Psoas muscle (tissue), 8 donors: ENCODE data around the gene P4HB. TPM values are rescaled to one million over a fixed set of nuclear protein-coding genes. Genes with fewer than 3 reads are reported as not detected.

Experiments used
- ATAC-seq, 4 donors: fragments of 200-7000 bp; cut with Tn5 transposase; one replicate each; pipeline ENCODE4 v1.9.1; 2020; ENCODE audit warnings: moderate library complexity in 3 of 4, mild to moderate bottlenecking in 2 of 4
- DNase-seq, 2 donors: peaks; one replicate each; pipeline ENCODE4 v3.0.0-alpha.2; 2020
- H3K27ac ChIP-seq: fragments of 200-600 bp; one replicate; pipeline ENCODE4 v1.8.0; 2022
- H3K27me3 ChIP-seq, 3 donors: fragments of 200-600 bp in 1 of 3; one replicate each; pipeline versions ENCODE4 v1.6.1 to v1.8.0; 2013 to 2022; ENCODE audit warnings: low read length in 2 of 3, mild to moderate bottlenecking in 2 of 3, moderate library complexity in 1 of 3; ENCODE audit not compliant: insufficient read depth in 3 of 3
- H3K36me3 ChIP-seq, 2 donors: fragments of 200-600 bp in 1 of 2; one replicate each; pipeline versions ENCODE4 v1.6.1 to v1.8.0; 2013 to 2022; ENCODE audit warnings: low read depth in 1 of 2, mild to moderate bottlenecking in 1 of 2, moderate library complexity in 1 of 2; ENCODE audit not compliant: insufficient read depth in 1 of 2
- H3K4me1 ChIP-seq: fragments of 200-600 bp; one replicate; pipeline ENCODE4 v1.8.0; 2022
- H3K4me3 ChIP-seq: fragments of 200-600 bp; one replicate; pipeline ENCODE4 v1.8.0; 2022; ENCODE audit warnings: mild to moderate bottlenecking
- H3K9me3 ChIP-seq: fragments of 200-600 bp; one replicate; pipeline ENCODE4 v1.8.0; 2022
- WGBS, 3 donors: extraction: QIAGEN DNeasy Blood & Tissue Kit; methylation state at CpG; one replicate each; pipeline versions ENCODE4 v1.1.6 to v1.1.7; 2013; 5-methylcytosine and 5-hydroxymethylcytosine counted together
- intact Hi-C, 2 donors: fragments of 100-400 bp; cut with DNase I; formaldehyde crosslinking; loops; one replicate each; pipeline versions ENCODE4 v1.11.0 to v1.14.2; 2022
- polyA plus RNA-seq, 3 donors: library from polyadenylated mRNA; stranded (reverse); fragments of 200-250 nt; gene quantifications; one replicate each; pipeline ENCODE4 v1.2.3, GENCODE V29; 2013
- total RNA-seq, 4 donors: library from RNA; stranded (reverse); fragmentation: NEBNext Ultra II Directional in 2 of 4; extraction: Animal tissue kit (Norgen Biotek cat#: 25700) in 2 of 4; gene quantifications; one replicate each; pipeline versions ENCODE4 v1.2.1 to v1.2.4, GENCODE V29; 2021 to 2023
- TF ChIP-seq, protein P1 (sequence below): fragments of 200-600 bp; IDR thresholded peaks from one replicate; pipeline ENCODE4 v1.8.0; 2022; ENCODE audit warnings: antibody characterized with exemption
- donor health status: healthy with polysubstance abuse.
- donor health status: DM: no; HTN: no; CAD: no; lungs with moderate emphysema.
- donor health status: Bipolar disorder and iron deficiency.
- donor health status: healthy.
- donor health status: DM: yes; HTN: yes; CAD: no.
- donor health status: DM: no; HTN: no; CAD: no.
- donor health status: DM: no; HTN: no; CAD: no.
- donor health status: DM: yes; HTN: yes; CAD: no.

Gene P4HB
- total and polyA plus RNA-seq, 7 donors = 236 to 384 (median 267) TPM

DNA sequence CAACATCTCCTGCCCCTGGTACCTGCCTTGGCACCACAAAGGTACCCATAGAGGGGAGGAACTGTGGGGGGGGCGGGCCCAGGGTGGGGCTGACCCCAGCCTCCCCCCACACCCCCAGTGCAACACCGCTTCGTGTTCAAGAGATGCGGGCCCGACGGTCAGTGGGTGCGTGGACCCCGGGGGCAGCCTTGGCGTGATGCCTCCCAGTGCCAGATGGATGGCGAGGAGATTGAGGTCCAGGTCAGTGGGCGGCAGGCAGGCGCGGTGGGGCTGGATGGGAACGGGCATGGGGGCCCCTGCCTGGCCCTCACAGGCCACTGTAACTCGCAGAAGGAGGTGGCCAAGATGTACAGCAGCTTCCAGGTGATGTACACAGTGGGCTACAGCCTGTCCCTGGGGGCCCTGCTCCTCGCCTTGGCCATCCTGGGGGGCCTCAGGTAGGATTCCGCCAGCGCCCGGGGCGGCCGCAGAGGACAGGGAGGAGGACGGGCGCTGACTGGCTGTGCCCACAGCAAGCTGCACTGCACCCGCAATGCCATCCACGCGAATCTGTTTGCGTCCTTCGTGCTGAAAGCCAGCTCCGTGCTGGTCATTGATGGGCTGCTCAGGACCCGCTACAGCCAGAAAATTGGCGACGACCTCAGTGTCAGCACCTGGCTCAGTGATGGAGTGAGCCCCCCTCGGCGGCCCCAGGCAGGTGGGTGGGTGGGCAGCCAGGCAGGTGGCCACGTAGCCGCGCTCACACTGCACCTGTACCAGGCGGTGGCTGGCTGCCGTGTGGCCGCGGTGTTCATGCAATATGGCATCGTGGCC is 49.2 kb downstream of the P4HB start:
- no peaks in the 10 kb centered on the region for H3K36me3 ChIP-seq
- TF ChIP-seq, protein P1, sequence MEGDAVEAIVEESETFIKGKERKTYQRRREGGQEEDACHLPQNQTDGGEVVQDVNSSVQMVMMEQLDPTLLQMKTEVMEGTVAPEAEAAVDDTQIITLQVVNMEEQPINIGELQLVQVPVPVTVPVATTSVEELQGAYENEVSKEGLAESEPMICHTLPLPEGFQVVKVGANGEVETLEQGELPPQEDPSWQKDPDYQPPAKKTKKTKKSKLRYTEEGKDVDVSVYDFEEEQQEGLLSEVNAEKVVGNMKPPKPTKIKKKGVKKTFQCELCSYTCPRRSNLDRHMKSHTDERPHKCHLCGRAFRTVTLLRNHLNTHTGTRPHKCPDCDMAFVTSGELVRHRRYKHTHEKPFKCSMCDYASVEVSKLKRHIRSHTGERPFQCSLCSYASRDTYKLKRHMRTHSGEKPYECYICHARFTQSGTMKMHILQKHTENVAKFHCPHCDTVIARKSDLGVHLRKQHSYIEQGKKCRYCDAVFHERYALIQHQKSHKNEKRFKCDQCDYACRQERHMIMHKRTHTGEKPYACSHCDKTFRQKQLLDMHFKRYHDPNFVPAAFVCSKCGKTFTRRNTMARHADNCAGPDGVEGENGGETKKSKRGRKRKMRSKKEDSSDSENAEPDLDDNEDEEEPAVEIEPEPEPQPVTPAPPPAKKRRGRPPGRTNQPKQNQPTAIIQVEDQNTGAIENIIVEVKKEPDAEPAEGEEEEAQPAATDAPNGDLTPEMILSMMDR = no peak
- H3K27me3 ChIP-seq = peaks cover 0 to 42% (median 10%) of the 10 kb centered on the region in 3 donors
- H3K27ac ChIP-seq = no peak overlapping the region
- H3K4me1 ChIP-seq = no peaks in the 10 kb centered on the region
- DNase-seq (no peak), ATAC-seq (no peak)
- WGBS, 3 donors = 81 to 83% (median 82%) methylated on average over 39 to 42 of the region's 42 CpGs
- H3K4me3 ChIP-seq = no peak overlapping the region
- H3K9me3 ChIP-seq = no peaks in the 10 kb centered on the region
- intact Hi-C loops = no loop called here

DNA sequence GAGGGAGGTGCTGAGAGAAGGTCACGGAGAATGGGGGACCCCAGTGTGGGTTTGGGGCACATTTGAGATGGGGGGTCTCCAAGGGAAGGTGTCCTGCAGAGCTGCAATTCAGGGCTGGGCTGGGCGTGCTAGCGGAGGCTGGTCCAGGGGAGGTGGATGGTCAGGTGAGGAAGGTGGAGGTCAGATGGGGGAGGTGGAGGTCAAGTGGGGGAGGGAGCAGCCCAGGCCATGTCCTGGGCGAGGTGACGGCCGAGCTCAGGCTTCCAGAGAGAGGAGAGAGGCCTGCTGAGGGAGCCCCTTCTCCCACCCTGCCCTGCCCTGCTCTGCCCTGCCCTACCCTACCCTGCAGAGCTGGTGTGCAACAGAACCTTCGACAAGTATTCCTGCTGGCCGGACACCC is 49.9 kb downstream of the P4HB start:
- DNase-seq = no peak
- intact Hi-C loops = no loop called here

GRCh38 chr17:81809556-81809998 is 50.8 kb downstream of the P4HB start:
- DNase-seq = no peak
- peaks cover 0 to 56% (median 17%) of the 10 kb centered on the region in 3 donors for H3K27me3 ChIP-seq
- no peaks in the 10 kb centered on the region for H3K9me3 ChIP-seq
- H3K36me3 ChIP-seq = no peaks in the 10 kb centered on the region
- no peak overlapping the region for H3K27ac ChIP-seq
- ATAC-seq = no peak
- no peaks in the 10 kb centered on the region for H3K4me1 ChIP-seq
- intact Hi-C loops = no loop called here
- H3K4me3 ChIP-seq = no peak overlapping the region
- TF ChIP-seq, protein P1 = no peak
- WGBS, 3 donors = 69 to 78% (median 74%) methylated on average over 7 of the region's 7 CpGs

More for the DNA sequence above, 49.9 kb downstream of the P4HB start:
- TF ChIP-seq, protein P1 = no peak
- WGBS, 3 donors = 66 to 82% (median 74%) methylated on average over 5 to 8 of the region's 8 CpGs
- H3K4me1 ChIP-seq = no peaks in the 10 kb centered on the region
- ATAC-seq = no peak
- H3K36me3 ChIP-seq = no peaks in the 10 kb centered on the region
- H3K9me3 ChIP-seq = no peaks in the 10 kb centered on the region
- no peak overlapping the region for H3K4me3 ChIP-seq
- peaks cover 0 to 48% (median 14%) of the 10 kb centered on the region in 3 donors for H3K27me3 ChIP-seq
- no peak overlapping the region for H3K27ac ChIP-seq

- 66 to 71% (median 66%) methylated on average over 18 to 20 of the region's 20 CpGs for WGBS, 3 donors
- no peak for DNase-seq
- Histone ChIP-seq H3K9me3 (no peaks in the 10 kb centered on the region), H3K4me1 (no peaks in the 10 kb centered on the region), H3K27ac (no peak overlapping the region), H3K27me3 (peaks cover 0 to 62% (median 21%) of the 10 kb centered on the region in 3 donors), H3K36me3 (no peaks in the 10 kb centered on the region), H3K4me3 (no peak overlapping the region)
- no peak for ATAC-seq
- intact Hi-C loops = no loop called here
- TF ChIP-seq, protein P1 = no peak
Observed at GRCh38 chr17:81808778-81809555, 51.4 kb downstream of the P4HB start.
